ENCODE measurements around the gene JMJD4. TPM values are rescaled to one million over a fixed set of nuclear protein-coding genes. Genes with fewer than 3 reads are reported as not detected.
A peak's percentile ranks its signal among the peaks of the same experiment; 100 is the strongest.

Gene JMJD4
- total RNA-seq, 1 experiment from 2014 or later: 24.4 TPM

DNA sequence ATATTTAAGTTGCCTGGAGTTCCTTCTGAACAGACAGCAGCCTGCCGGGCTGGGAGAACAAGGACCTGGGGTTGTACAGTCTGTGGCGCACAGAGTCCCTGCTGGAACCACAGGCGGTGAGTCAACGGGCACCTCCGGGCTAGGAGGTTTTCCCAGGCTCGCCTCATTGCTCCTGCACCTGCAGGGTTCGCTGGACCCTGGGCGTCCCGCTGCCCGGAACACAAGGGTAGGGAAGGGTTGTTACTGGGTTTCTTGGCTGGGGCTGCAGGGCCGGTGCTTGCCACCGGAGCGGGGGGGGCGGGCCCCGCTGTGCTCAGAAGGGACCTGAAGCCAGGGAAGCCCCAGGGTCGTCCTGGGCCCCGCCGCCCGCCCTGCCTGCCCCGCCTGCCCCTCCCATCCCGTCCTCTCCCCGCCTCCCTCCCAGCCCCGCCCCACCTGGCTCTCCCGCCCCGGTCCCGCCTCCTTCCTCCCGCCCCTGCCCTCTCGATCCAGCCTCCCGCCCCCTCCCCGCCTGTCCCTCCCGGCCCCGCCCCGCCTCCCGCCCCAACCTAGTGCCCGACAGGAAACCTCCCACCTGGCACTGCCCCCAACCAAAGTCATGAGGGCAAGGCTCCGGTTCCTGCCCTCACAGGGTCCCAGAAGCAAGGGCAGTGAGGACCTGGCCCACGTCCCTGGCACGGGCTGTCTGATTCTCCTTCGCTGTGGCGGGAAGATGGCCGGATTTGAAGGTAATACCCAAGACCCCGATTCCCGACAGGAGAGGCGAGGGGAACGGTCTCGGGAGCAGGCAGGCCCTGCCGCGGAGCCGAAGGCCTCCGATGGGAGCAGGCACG is 6.8 kb downstream of the JMJD4 start:
- peak overlapping the region; percentile 85 to 91 for H3K4me3 Mint-ChIP-seq
- Histone ChIP-seq H2AK5ac (ENCODE audit: insufficient read length, low read length) (no peak overlapping the region), H3K79me2 (ENCODE audit: insufficient read depth, low read length) (no peaks in the 10 kb centered on the region), H3K23ac (ENCODE audit: insufficient read length, low read depth, low read length) (no peak overlapping the region), H3K14ac (ENCODE audit: insufficient read depth, low read length) (peak overlapping the region; percentile 70), H3K18ac (ENCODE audit: insufficient read length, low read depth, low read length) (peak overlapping the region; percentile 73), H4K5ac (ENCODE audit: insufficient read length, low read depth, low read length) (no peak overlapping the region), H2BK120ac (ENCODE audit: low read depth, low read length, poor library complexity, severe bottlenecking) (no peak overlapping the region), H4K91ac (ENCODE audit: insufficient read length, low read depth, low read length) (no peak overlapping the region), H3K56ac (ENCODE audit: insufficient read length, low read depth, low read length) (no peak overlapping the region), H3K4me2 (ENCODE audit: insufficient read depth, insufficient read length, low read length) (peak overlapping the region; percentile 84), H2BK20ac (ENCODE audit: low read depth, low read length, poor library complexity, severe bottlenecking) (no peak overlapping the region), H3T11ph (ENCODE audit: low read length) (no peak overlapping the region), H4K8ac (replicated peaks; ENCODE audit: insufficient read length, low read depth, low read length) (no peak overlapping the region), H3K9me3 (ENCODE audit: control insufficient read depth, low read depth, low read length) (peaks cover 8% of the 10 kb centered on the region), H2AFZ (ENCODE audit: low read length) (no peak overlapping the region), H3K4ac (ENCODE audit: low read depth, low read length) (no peak overlapping the region), H3K23me2 (ENCODE audit: insufficient read length, low read depth, low read length, poor library complexity, severe bottlenecking) (peaks cover 5% of the 10 kb centered on the region), H3K79me1 (ENCODE audit: insufficient read depth, low read depth, low read length, poor library complexity, severe bottlenecking) (no peaks in the 10 kb centered on the region), H3K9ac (ENCODE audit: extremely low read depth, insufficient read length, low read length) (peak overlapping the region; percentile 60), H3K27me3 (ENCODE audit: insufficient read depth, low read length) (no peaks in the 10 kb centered on the region), H2BK12ac (ENCODE audit: insufficient read length, low read depth, low read length) (no peak overlapping the region), H3K4me1 (ENCODE audit: insufficient read depth, low read length) (peaks cover 2% of the 10 kb centered on the region; the same call in 1 of the 2 replicates), H3K27ac (ENCODE audit: insufficient read length, low read depth, low read length) (no peak overlapping the region), H4K20me1 (ENCODE audit: control insufficient read depth, insufficient read depth, insufficient read length) (peaks cover 8% of the 10 kb centered on the region), H2BK5ac (ENCODE audit: insufficient read length, low read length) (no peak overlapping the region), H2BK15ac (ENCODE audit: low read depth, low read length) (no peak overlapping the region)
- H3K4me1 Mint-ChIP-seq: peaks cover 18 to 29% of the 10 kb centered on the region in 2 experiments
- DNase-seq: peak; percentile 85
- H3K9me3 Mint-ChIP-seq: peaks cover 11 to 12% of the 10 kb centered on the region in 2 experiments
- peaks cover 3 to 24% (median 19%) of the 10 kb centered on the region in 3 experiments; a peak in 6 of 7 replicates for H3K36me3 Mint-ChIP-seq (ENCODE audit: insufficient read depth in 1 of 3, low read depth in 3 of 3)
- peaks cover 12% of the 10 kb centered on the region for H3K27me3 Mint-ChIP-seq (ENCODE audit: low read depth)
- no CpG with 5 or more reads among the region's 51 CpGs for WGBS (ENCODE audit: extremely low coverage, insufficient read length, low lambda C conversion rate)
- peak overlapping the region in 2 of 3 experiments; percentile 70 to 94; a peak in 4 of 7 replicates for H3K27ac Mint-ChIP-seq
- no peak for TF ChIP-seq CTCF (conservative IDR thresholded peaks at IDR 0.05)

Data from H9 (cell line).